ENCODE measurements around the gene ACSS1. TPM values are rescaled to one million over a fixed set of nuclear protein-coding genes. Genes with fewer than 3 reads are reported as not detected.

ACSS1 gene
- total and polyA plus RNA-seq, 2 of the 8 experiments (the other 6 are each of a cell fraction or from before 2014, with no cell fraction given), result 2.6 to 3.4 TPM

DNA sequence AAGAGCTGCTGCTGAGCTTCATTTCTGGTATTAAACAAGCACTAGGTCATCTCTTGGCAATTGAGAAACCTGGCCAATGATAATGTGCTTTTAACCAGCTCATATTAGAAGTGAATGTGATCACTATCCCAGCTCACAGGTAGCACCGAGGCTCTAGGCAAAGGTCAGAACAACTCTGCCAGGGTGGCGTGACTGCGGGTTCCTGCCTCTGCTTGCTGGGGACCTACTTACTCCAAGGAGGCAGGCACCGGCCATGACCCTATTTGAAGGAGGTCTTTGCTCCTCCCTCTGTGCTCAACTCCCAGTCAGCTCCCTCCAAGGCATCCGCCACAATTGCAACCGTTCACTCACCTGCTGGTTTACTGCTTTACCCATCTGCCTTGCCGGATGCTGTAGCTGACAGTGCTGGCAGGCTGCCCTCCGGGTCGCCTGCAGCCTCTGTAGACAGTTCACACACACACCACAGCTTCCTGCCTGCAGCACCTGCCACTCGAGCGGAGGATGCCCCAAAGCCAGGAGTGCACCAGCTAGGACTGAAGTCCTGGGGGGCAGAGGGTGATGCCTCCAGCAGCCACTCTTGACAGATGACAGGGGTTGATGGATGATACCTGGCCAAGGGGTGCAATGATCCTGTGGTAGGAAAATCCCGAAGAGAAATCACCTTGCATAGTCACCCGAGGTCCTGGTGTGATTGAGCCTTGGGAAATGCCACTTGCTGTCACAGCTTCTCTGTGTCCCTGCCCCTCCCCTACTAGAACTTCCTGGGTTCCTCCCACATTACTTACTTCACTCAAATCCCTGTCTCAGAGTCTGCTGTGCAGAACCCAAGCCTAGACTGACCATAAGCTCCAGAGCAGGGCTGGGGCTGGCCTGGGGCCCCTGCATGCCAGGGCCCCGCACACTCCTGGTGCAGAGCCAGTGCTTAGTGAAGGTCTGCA lies 32.8 kb upstream of the ACSS1 start:
- Histone ChIP-seq H3K79me2 (ENCODE audit: control insufficient read depth in 1 of 2, insufficient read depth in 2 of 2, low read length in 2 of 2) (no peaks in the 10 kb centered on the region), H2BK5ac (ENCODE audit: low read depth, low read length) (no peak overlapping the region), H4K8ac (ENCODE audit: extremely low read depth, insufficient read depth, low read length) (no peak overlapping the region), H4K20me1 (replicated peaks in 1 of 2; ENCODE audit: control insufficient read depth in 1 of 2, insufficient read depth in 2 of 2, low read length in 2 of 2) (peaks cover 0 to under 1% of the 10 kb centered on the region in 2 experiments), H3K4me3 (ENCODE audit: extremely low read depth in 1 of 4, insufficient read depth in 2 of 4, low read depth in 3 of 4, low read length in 4 of 4) (no peak overlapping the region), H4K5ac (ENCODE audit: insufficient read length, low read depth, low read length) (no peak overlapping the region), H3K4me2 (ENCODE audit: insufficient read depth in 1 of 2, low read depth in 2 of 2, low read length in 2 of 2) (no peak overlapping the region), H3K23me2 (ENCODE audit: low read depth, low read length) (peaks cover 2% of the 10 kb centered on the region; the same call in 1 of the 2 replicates), H3K18ac (ENCODE audit: extremely low read depth, low read length) (no peak overlapping the region), H3K9me3 (ENCODE audit: insufficient read depth in 2 of 2, low read depth in 1 of 2, low read length in 1 of 2) (no peaks in the 10 kb centered on the region), H4K91ac (replicated peaks; ENCODE audit: insufficient read length, low read length) (no peak overlapping the region), H3K23ac (ENCODE audit: insufficient read length) (no peak overlapping the region), H3K4me1 (replicated peaks in 1 of 4; ENCODE audit: control insufficient read depth in 3 of 4, insufficient read depth in 4 of 4, low read length in 3 of 4) (no peaks in the 10 kb centered on the region), H3K9ac (replicated peaks in 1 of 4; ENCODE audit: extremely low read depth in 1 of 4, low read depth in 3 of 4, low read length in 3 of 4) (no peak overlapping the region), H2BK120ac (replicated peaks; ENCODE audit: low read depth, low read length) (no peak overlapping the region), H3K36me3 (ENCODE audit: control insufficient read depth in 2 of 4, insufficient read depth in 4 of 4, low read length in 3 of 4) (no peaks in the 10 kb centered on the region), H3K27ac (ENCODE audit: low read depth, low read length) (no peak overlapping the region), H2AFZ (ENCODE audit: low read length) (no peak overlapping the region), H2AK5ac (ENCODE audit: low read depth, low read length) (no peak overlapping the region), H3K79me1 (ENCODE audit: low read depth, low read length) (no peaks in the 10 kb centered on the region), H2BK12ac (ENCODE audit: low read depth, low read length) (no peak overlapping the region), H2BK15ac (ENCODE audit: low read length) (no peak overlapping the region), H3K4ac (replicated peaks; ENCODE audit: insufficient read length, low read depth, low read length) (no peak overlapping the region), H3K56ac (replicated peaks; ENCODE audit: insufficient read length, low read depth, low read length) (no peak overlapping the region), H2BK20ac (ENCODE audit: low read length) (no peak overlapping the region), H3K27me3 (replicated peaks in 1 of 4; ENCODE audit: control insufficient read depth in 3 of 4, extremely low read depth in 1 of 4, insufficient read depth in 3 of 4, low read length in 3 of 4) (peaks cover 7 to 26% (median 16%) of the 10 kb centered on the region in 4 experiments), H3K14ac (ENCODE audit: insufficient read length) (no peak overlapping the region)
- TF ChIP-seq TAF1 (IDR thresholded peaks at IDR 0.05; ENCODE audit: low read depth, low read length) (no peak), HDAC2 (IDR thresholded peaks at IDR 0.05; ENCODE audit: borderline replicate concordance in 1 of 2, low read depth in 2 of 2, low read length in 2 of 2) (no peak), GABPA (IDR thresholded peaks at IDR 0.05; ENCODE audit: borderline replicate concordance, insufficient read depth, low read length) (no peak), EZH2 (IDR thresholded peaks at IDR 0.05; ENCODE audit: low read depth, low read length, severe bottlenecking) (no peak), SIN3A (conservative IDR thresholded peaks at IDR 0.05 in 1 of 2, IDR thresholded peaks at IDR 0.05 in 1 of 2; ENCODE audit: low read depth in 1 of 2, low read length in 2 of 2) (no peak), RXRA (IDR thresholded peaks at IDR 0.05; ENCODE audit: insufficient read depth, low read depth, low read length) (no peak), SAP30 (IDR thresholded peaks at IDR 0.05; ENCODE audit: insufficient read depth, insufficient replicate concordance, low read length) (no peak), TCF12 (IDR thresholded peaks at IDR 0.05; ENCODE audit: low read depth, low read length) (no peak)
- TF ChIP-seq, protein P1, sequence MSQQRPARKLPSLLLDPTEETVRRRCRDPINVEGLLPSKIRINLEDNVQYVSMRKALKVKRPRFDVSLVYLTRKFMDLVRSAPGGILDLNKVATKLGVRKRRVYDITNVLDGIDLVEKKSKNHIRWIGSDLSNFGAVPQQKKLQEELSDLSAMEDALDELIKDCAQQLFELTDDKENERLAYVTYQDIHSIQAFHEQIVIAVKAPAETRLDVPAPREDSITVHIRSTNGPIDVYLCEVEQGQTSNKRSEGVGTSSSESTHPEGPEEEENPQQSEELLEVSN (IDR thresholded peaks at IDR 0.05), result no peak
- FAIRE-seq (no peak), DNase-seq (ENCODE audit: low read depth in 1 of 2, low spot score in 2 of 2) (peak in 1 of 2 experiments; percentile 38)
- ChIA-PET POLR2A (ENCODE audit: partially characterized antibody) (interaction anchor here (1.5 kb wide), 1 partner anchor 9 kb away, joined by 4 read pairs; the partner anchor contains the start of gene VSX1), CTCF (ENCODE audit: partially characterized antibody) (interaction anchor here (0.6 to 2.2 kb wide), 5 partner anchors 24 to 209 kb away, joined by 3 to 8 read pairs (median 3); no protein-coding TSS in a partner anchor)
- WGBS, 2 experiments (ENCODE audit: extremely low coverage in 1 of 2, insufficient coverage in 1 of 2, insufficient read length in 1 of 2, insufficient replicate concordance in 2 of 2, low coverage in 1 of 2, low lambda C conversion rate in 2 of 2, missing lambda C conversion rate in 1 of 2), result 82% methylated on average over 14 of the region's 14 CpGs; no CpG with 5 or more reads in 1 of the 2 experiments
